CD4-positive, alpha-beta T cell treated with Interleukin-1 beta for 1 hour (primary cell): Measurements from ENCODE around the gene HS6ST1.

ENCODE experiments used
- DNase-seq, 2 donors: peaks; one replicate each; pipeline ENCODE4 v3.0.0-alpha.2; 2020 to 2022

HS6ST1 gene

GRCh38 chr2:128293870-128294455, 24.7 kb downstream of the HS6ST1 start:
- no peak for DNase-seq

- DNase-seq, result no peak
Observed at GRCh38 chr2:128293426-128293755, 25.3 kb downstream of the HS6ST1 start.

GRCh38 chr2:128292599-128293425, 25.9 kb downstream of the HS6ST1 start:
- DNase-seq, result no peak

- no peak for DNase-seq
Observed at GRCh38 chr2:128291844-128292598, 26.6 kb downstream of the HS6ST1 start.

GRCh38 chr2:128291161-128291843, 27.4 kb downstream of the HS6ST1 start:
- no peak for DNase-seq

GRCh38 chr2:128290356-128290755, 28.3 kb downstream of the HS6ST1 start:
- DNase-seq, result no peak

GRCh38 chr2:128289439-128289838, 29.2 kb downstream of the HS6ST1 start:
- no peak for DNase-seq

- DNase-seq, result no peak
Observed at GRCh38 chr2:128288781-128289180, 29.9 kb downstream of the HS6ST1 start.

GRCh38 chr2:128287780-128288735, 30.6 kb downstream of the HS6ST1 start:
- DNase-seq, result no peak

- no peak for DNase-seq
Observed at GRCh38 chr2:128286905-128287779, 31.5 kb downstream of the HS6ST1 start.

- no peak for DNase-seq
Observed at GRCh38 chr2:128286011-128286721, 32.5 kb downstream of the HS6ST1 start.

GRCh38 chr2:128285329-128285931, 33.2 kb downstream of the HS6ST1 start:
- DNase-seq, result no peak

GRCh38 chr2:128284841-128285240, 33.8 kb downstream of the HS6ST1 start:
- DNase-seq, result no peak

- DNase-seq, result no peak
Observed at GRCh38 chr2:128284037-128284441, 34.6 kb downstream of the HS6ST1 start.

- DNase-seq, result no peak
Observed at GRCh38 chr2:128282976-128283810, 35.5 kb downstream of the HS6ST1 start.

- DNase-seq, result no peak
Observed at GRCh38 chr2:128282246-128282975, 36.3 kb downstream of the HS6ST1 start.

- no peak for DNase-seq
Observed at GRCh38 chr2:128281852-128282245, 36.8 kb downstream of the HS6ST1 start.

GRCh38 chr2:128280901-128281321, 37.8 kb downstream of the HS6ST1 start:
- DNase-seq, result no peak
